Vagina (tissue), 2 donors: ENCODE data around the gene MAPK13. TPM values are rescaled to one million over a fixed set of nuclear protein-coding genes. Genes with fewer than 3 reads are reported as not detected.

Source experiments
- DNase-seq, 2 donors: peaks; one replicate each; pipeline ENCODE4 v3.0.0-alpha.2; 2017; ENCODE audit errors: extremely low spot score in 2 of 2
- H3K27ac ChIP-seq: fragments of 200-600 bp; sonication (generic); one replicate; pipeline ENCODE4 v1.5.1; 2019
- H3K27me3 ChIP-seq: fragments of 200-600 bp; sonication (generic); one replicate; pipeline ENCODE4 v1.5.1; 2019
- H3K36me3 ChIP-seq, 2 donors: fragments of 200-600 bp; sonication (generic); one replicate each; pipeline ENCODE4 v1.5.1; 2017 to 2019
- H3K4me1 ChIP-seq: fragments of 200-600 bp; sonication (generic); one replicate; pipeline ENCODE4 v1.5.1; 2019
- H3K4me3 ChIP-seq, 2 donors: fragments of 200-600 bp; sonication (generic); 1 replicate in 1 of 2; 2 replicates in 1 of 2; pipeline ENCODE4 v1.5.1; 2016 to 2019
- H3K9me3 ChIP-seq: fragments of 200-600 bp; sonication (generic); one replicate; pipeline ENCODE4 v1.5.1; 2019
- CTCF ChIP-seq, 3 experiments: fragments of 450-650 bp in 2 of 3; fragments of 200-600 bp in 1 of 3; sonication (generic) in 1 of 3; IDR thresholded peaks; one replicate each; pipeline ENCODE4 v1.5.1; 2017 to 2019; ENCODE audit warnings: antibody characterized with exemption in 3 of 3, mild to moderate bottlenecking in 2 of 3, moderate library complexity in 2 of 3
- POLR2A ChIP-seq, 2 donors: fragments of 450-650 bp; IDR thresholded peaks; one replicate each; pipeline ENCODE4 v1.6.1; 2017; ENCODE audit warnings: antibody characterized with exemption in 2 of 2, mild to moderate bottlenecking in 2 of 2, moderate library complexity in 2 of 2
- POLR2AphosphoS5 ChIP-seq, 2 donors: sonication (generic); formaldehyde crosslinking; IDR thresholded peaks; one replicate each; pipeline ENCODE4 v1.9.0; 2017; ENCODE audit warnings: antibody characterized with exemption in 2 of 2, mild to moderate bottlenecking in 2 of 2, low read depth in 1 of 2; ENCODE audit not compliant: insufficient read depth in 1 of 2
- intact Hi-C: fragments of 100-400 bp; cut with DNase I; formaldehyde crosslinking; loops from one replicate; pipeline ENCODE4 v1.15.1; 2023
- total RNA-seq: library from RNA; depleted of rRNA; stranded (reverse); fragments of >200 nt; gene quantifications from one replicate; pipeline ENCODE4 v1.2.3, GENCODE V29; 2016

Gene MAPK13
- total RNA-seq, 1 donor from 2014 or later: 21.9 TPM

- Histone ChIP-seq H3K4me1 (peaks cover 11% of the 10 kb centered on the region), H3K4me3 (no peak overlapping the region), H3K27me3 (no peaks in the 10 kb centered on the region), H3K36me3 (peaks cover 0 to 13% of the 10 kb centered on the region in 2 donors), H3K9me3 (no peaks in the 10 kb centered on the region), H3K27ac (peak overlapping the region; percentile 76)
- intact Hi-C loops: no loop called here
- DNase-seq: no peak
- TF ChIP-seq POLR2AphosphoS5 (IDR thresholded peaks at IDR 0.05; ENCODE audit: insufficient read depth in 1 of 2, low read depth in 1 of 2) (no peak), CTCF (IDR thresholded peaks at IDR 0.05) (no peak), POLR2A (IDR thresholded peaks at IDR 0.05) (no peak)
Observed at GRCh38 chr6:36094238-36094637, 36.1 kb upstream of the MAPK13 start.

GRCh38 chr6:36094753-36095496 is 35.4 kb upstream of the MAPK13 start:
- Histone ChIP-seq H3K36me3 (peaks cover 0 to 13% of the 10 kb centered on the region in 2 donors), H3K4me1 (peaks cover 11% of the 10 kb centered on the region), H3K9me3 (no peaks in the 10 kb centered on the region), H3K27me3 (no peaks in the 10 kb centered on the region), H3K27ac (peak overlapping the region; percentile 76), H3K4me3 (no peak overlapping the region)
- TF ChIP-seq POLR2A (IDR thresholded peaks at IDR 0.05) (no peak), POLR2AphosphoS5 (IDR thresholded peaks at IDR 0.05; ENCODE audit: insufficient read depth in 1 of 2, low read depth in 1 of 2) (peak in 1 of 2 donors; percentile 76), CTCF (IDR thresholded peaks at IDR 0.05) (peak; percentile 87 to 93 (median 92))
- intact Hi-C loops: loop anchor here (1.0 kb wide), 1 partner anchor 68 kb away; the partner anchor contains the start of gene MAPK14
- no peak for DNase-seq

GRCh38 chr6:36095497-36096391 is 34.6 kb upstream of the MAPK13 start:
- no peak for TF ChIP-seq CTCF (IDR thresholded peaks at IDR 0.05)
- no peak for TF ChIP-seq POLR2AphosphoS5 (IDR thresholded peaks at IDR 0.05; ENCODE audit: insufficient read depth in 1 of 2, low read depth in 1 of 2)
- Histone ChIP-seq H3K27ac (no peak overlapping the region), H3K4me3 (no peak overlapping the region), H3K9me3 (no peaks in the 10 kb centered on the region), H3K27me3 (no peaks in the 10 kb centered on the region), H3K4me1 (peaks cover 11% of the 10 kb centered on the region), H3K36me3 (peaks cover 0 to 17% of the 10 kb centered on the region in 2 donors)
- intact Hi-C loops: loop anchor here (1.0 kb wide), 1 partner anchor 68 kb away; the partner anchor contains the start of gene MAPK14
- DNase-seq: no peak

GRCh38 chr6:36098253-36098919 is 31.9 kb upstream of the MAPK13 start:
- Histone ChIP-seq H3K9me3 (no peaks in the 10 kb centered on the region), H3K36me3 (peaks cover 0 to 23% of the 10 kb centered on the region in 2 donors), H3K4me3 (no peak overlapping the region), H3K27me3 (no peaks in the 10 kb centered on the region), H3K27ac (no peak overlapping the region), H3K4me1 (peaks cover 11% of the 10 kb centered on the region)
- intact Hi-C loops: no loop called here
- TF ChIP-seq POLR2A (IDR thresholded peaks at IDR 0.05) (no peak), CTCF (IDR thresholded peaks at IDR 0.05) (no peak), POLR2AphosphoS5 (IDR thresholded peaks at IDR 0.05; ENCODE audit: insufficient read depth in 1 of 2, low read depth in 1 of 2) (no peak)
- DNase-seq: no peak
